Measurements from ENCODE around the gene PCDHGA7. TPM values are rescaled to one million over a fixed set of nuclear protein-coding genes. Genes with fewer than 3 reads are reported as not detected.
"Not testable (repeated sequence)": the region's sequence is repeated elsewhere in the genome, so short reads cannot be mapped to it uniquely, and the experiment has no call there.

PCDHGA7 gene
- polyA plus RNA-seq, 1 experiment = 3.6 TPM

GRCh38 chr5:141389153-141390042, 6.9 kb downstream of the PCDHGA7 start:
- ChIA-PET POLR2A (no interaction called here), CTCF (interaction anchor here (1.0 to 4.7 kb wide), 9 partner anchors 12 to 175 kb away, joined by 3 to 19 read pairs (median 6); partner anchors contain the start of genes PCDHGA10, PCDHGA12, PCDHGA6 and PCDHGB3)
- Histone ChIP-seq H3K4me3 (ENCODE audit: low read depth, low read length) (no peak overlapping the region), H3K36me3 (ENCODE audit: control insufficient read depth, insufficient read depth, low read length) (peaks cover 2% of the 10 kb centered on the region; the same call in 1 of the 2 replicates), H3K27me3 (ENCODE audit: control insufficient read depth, insufficient read depth, low read length) (no peaks in the 10 kb centered on the region)
- TF ChIP-seq, protein P1, sequence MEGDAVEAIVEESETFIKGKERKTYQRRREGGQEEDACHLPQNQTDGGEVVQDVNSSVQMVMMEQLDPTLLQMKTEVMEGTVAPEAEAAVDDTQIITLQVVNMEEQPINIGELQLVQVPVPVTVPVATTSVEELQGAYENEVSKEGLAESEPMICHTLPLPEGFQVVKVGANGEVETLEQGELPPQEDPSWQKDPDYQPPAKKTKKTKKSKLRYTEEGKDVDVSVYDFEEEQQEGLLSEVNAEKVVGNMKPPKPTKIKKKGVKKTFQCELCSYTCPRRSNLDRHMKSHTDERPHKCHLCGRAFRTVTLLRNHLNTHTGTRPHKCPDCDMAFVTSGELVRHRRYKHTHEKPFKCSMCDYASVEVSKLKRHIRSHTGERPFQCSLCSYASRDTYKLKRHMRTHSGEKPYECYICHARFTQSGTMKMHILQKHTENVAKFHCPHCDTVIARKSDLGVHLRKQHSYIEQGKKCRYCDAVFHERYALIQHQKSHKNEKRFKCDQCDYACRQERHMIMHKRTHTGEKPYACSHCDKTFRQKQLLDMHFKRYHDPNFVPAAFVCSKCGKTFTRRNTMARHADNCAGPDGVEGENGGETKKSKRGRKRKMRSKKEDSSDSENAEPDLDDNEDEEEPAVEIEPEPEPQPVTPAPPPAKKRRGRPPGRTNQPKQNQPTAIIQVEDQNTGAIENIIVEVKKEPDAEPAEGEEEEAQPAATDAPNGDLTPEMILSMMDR (IDR thresholded peaks at IDR 0.05; ENCODE audit: insufficient read depth, low read depth, low read length) = no peak
- no peak for DNase-seq (ENCODE audit: low read depth)

DNA sequence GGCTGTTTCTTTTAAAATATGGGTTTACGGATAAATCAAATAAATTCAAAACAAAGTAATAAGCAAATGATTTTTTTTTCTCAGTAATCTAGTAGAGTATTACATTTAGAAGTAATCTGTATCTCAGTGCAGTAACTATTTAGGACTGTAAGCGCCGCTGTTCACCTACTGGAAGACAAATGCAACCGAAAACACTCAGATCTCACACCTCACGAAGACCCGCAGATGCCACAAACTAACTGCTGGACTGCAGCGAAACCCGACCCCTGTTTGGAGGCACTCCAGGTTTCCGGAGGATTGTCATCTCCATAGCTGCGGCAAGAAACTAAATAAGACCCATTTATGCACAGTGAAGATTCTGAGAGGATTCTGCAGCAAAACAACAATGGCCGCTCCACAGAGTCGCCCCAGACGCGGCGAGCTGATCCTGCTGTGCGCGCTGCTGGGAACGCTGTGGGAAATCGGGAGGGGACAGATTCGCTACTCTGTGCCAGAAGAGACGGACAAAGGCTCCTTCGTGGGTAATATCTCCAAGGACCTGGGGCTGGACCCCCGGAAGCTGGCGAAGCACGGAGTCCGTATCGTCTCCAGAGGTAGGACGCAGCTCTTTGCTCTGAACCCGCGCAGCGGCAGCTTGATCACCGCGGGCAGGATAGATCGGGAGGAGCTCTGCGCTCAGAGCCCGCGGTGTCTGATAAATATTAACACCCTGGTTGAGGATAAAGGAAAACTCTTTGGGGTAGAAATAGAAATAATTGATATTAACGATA, 10.1 kb downstream of the PCDHGA7 start, which contains the start of gene PCDHGA8:
PCDHGA8 (plus strand) TSS at position 205 of the 770 bp plus-strand sequence; CDS start at position 386, 181 bp downstream.
- no peaks in the 10 kb centered on the region for H3K27me3 ChIP-seq (ENCODE audit: control insufficient read depth, insufficient read depth, low read length)
- CTCF ChIA-PET = interaction anchor here (0.6 to 4.7 kb wide), 10 partner anchors 20 to 171 kb away, joined by 3 to 19 read pairs (median 4); partner anchors contain the start of genes PCDHGA1, PCDHGA10, PCDHGA11 and PCDHGA4
- peak within 1 kb of the TSS; percentile 14; the same call in 1 of the 2 replicates for H3K4me3 ChIP-seq (ENCODE audit: low read depth, low read length)
- POLR2A ChIA-PET = interaction anchor here (0.9 kb wide), 1 partner anchor 168 kb away, joined by 3 read pairs; no protein-coding TSS in a partner anchor
- 0 out of 2 replicates have a peak, but pooled peaks cover 2% of the 10 kb centered on the region for H3K36me3 ChIP-seq (ENCODE audit: control insufficient read depth, insufficient read depth, low read length)
- TF ChIP-seq, protein P1 (IDR thresholded peaks at IDR 0.05; ENCODE audit: insufficient read depth, low read depth, low read length) = 0 out of 2 replicates have a peak, but pooled peaks have one; percentile 18
- DNase-seq (ENCODE audit: low read depth) = no peak

- POLR2A ChIA-PET = interaction anchor here (0.9 kb wide), 1 partner anchor 168 kb away, joined by 3 read pairs; no protein-coding TSS in a partner anchor
- no peak for DNase-seq (ENCODE audit: low read depth)
- TF ChIP-seq, protein P1 (IDR thresholded peaks at IDR 0.05; ENCODE audit: insufficient read depth, low read depth, low read length) = no peak
- 0 out of 2 replicates have a peak, but pooled peaks cover 2% of the 10 kb centered on the region for H3K36me3 ChIP-seq (ENCODE audit: control insufficient read depth, insufficient read depth, low read length)
- CTCF ChIA-PET = interaction anchor here (0.6 to 4.7 kb wide), 7 partner anchors 20 to 171 kb away, joined by 3 to 19 read pairs (median 4); partner anchors contain the start of genes PCDHGA1, PCDHGA10, PCDHGA11 and PCDHGA4
- no peak overlapping the region for H3K4me3 ChIP-seq (ENCODE audit: low read depth, low read length)
- no peaks in the 10 kb centered on the region for H3K27me3 ChIP-seq (ENCODE audit: control insufficient read depth, insufficient read depth, low read length)
These were observed 10.7 kb downstream of the PCDHGA7 start for GRCh38 chr5:141393267-141393666.

GRCh38 chr5:141394401-141395187, 12.1 kb downstream of the PCDHGA7 start:
- H3K4me3 ChIP-seq (ENCODE audit: low read depth, low read length); POLR2A ChIA-PET; H3K36me3 ChIP-seq (ENCODE audit: control insufficient read depth, insufficient read depth, low read length); DNase-seq (ENCODE audit: low read depth); H3K27me3 ChIP-seq (ENCODE audit: control insufficient read depth, insufficient read depth, low read length): not testable (repeated sequence)
- CTCF ChIA-PET = interaction anchor here (0.6 to 4.7 kb wide), 7 partner anchors 18 to 170 kb away, joined by 3 to 28 read pairs (median 5); partner anchors contain the start of genes PCDHGA10 and PCDHGB3
